ENCODE measurements around the gene NMU. TPM values are rescaled to one million over a fixed set of nuclear protein-coding genes. Genes with fewer than 3 reads are reported as not detected.

NMU gene
- total and polyA plus RNA-seq, 2 experiments from 2014 or later, result 40.2 to 96.3 TPM

DNA sequence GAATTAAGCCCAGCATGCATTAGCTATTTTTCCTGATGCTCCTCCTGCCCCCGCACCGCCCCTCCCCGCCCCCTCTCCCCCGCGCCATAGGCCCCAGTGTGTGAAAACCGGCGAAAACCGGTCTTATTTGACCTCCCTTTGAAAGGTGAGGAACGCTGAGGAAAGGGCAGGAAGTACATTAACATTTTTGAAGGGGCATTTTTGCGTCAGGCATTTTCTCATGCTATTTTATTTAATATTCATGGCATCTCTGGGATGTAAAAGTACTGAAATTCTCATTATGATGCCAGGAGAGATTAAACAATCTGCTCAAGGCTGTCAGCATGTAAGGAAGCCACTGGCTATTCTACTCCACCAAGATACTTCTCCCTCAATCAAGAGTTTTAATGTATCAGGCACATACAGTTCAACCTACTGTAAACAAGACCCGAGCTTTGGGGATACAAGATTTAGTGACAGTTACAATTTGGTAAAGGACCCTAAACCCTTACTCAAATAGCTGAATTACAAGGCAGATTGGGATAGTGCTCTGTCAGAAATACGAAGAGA, 1.2 kb upstream of the NMU start (continued):
- TF ChIP-seq, protein P1, sequence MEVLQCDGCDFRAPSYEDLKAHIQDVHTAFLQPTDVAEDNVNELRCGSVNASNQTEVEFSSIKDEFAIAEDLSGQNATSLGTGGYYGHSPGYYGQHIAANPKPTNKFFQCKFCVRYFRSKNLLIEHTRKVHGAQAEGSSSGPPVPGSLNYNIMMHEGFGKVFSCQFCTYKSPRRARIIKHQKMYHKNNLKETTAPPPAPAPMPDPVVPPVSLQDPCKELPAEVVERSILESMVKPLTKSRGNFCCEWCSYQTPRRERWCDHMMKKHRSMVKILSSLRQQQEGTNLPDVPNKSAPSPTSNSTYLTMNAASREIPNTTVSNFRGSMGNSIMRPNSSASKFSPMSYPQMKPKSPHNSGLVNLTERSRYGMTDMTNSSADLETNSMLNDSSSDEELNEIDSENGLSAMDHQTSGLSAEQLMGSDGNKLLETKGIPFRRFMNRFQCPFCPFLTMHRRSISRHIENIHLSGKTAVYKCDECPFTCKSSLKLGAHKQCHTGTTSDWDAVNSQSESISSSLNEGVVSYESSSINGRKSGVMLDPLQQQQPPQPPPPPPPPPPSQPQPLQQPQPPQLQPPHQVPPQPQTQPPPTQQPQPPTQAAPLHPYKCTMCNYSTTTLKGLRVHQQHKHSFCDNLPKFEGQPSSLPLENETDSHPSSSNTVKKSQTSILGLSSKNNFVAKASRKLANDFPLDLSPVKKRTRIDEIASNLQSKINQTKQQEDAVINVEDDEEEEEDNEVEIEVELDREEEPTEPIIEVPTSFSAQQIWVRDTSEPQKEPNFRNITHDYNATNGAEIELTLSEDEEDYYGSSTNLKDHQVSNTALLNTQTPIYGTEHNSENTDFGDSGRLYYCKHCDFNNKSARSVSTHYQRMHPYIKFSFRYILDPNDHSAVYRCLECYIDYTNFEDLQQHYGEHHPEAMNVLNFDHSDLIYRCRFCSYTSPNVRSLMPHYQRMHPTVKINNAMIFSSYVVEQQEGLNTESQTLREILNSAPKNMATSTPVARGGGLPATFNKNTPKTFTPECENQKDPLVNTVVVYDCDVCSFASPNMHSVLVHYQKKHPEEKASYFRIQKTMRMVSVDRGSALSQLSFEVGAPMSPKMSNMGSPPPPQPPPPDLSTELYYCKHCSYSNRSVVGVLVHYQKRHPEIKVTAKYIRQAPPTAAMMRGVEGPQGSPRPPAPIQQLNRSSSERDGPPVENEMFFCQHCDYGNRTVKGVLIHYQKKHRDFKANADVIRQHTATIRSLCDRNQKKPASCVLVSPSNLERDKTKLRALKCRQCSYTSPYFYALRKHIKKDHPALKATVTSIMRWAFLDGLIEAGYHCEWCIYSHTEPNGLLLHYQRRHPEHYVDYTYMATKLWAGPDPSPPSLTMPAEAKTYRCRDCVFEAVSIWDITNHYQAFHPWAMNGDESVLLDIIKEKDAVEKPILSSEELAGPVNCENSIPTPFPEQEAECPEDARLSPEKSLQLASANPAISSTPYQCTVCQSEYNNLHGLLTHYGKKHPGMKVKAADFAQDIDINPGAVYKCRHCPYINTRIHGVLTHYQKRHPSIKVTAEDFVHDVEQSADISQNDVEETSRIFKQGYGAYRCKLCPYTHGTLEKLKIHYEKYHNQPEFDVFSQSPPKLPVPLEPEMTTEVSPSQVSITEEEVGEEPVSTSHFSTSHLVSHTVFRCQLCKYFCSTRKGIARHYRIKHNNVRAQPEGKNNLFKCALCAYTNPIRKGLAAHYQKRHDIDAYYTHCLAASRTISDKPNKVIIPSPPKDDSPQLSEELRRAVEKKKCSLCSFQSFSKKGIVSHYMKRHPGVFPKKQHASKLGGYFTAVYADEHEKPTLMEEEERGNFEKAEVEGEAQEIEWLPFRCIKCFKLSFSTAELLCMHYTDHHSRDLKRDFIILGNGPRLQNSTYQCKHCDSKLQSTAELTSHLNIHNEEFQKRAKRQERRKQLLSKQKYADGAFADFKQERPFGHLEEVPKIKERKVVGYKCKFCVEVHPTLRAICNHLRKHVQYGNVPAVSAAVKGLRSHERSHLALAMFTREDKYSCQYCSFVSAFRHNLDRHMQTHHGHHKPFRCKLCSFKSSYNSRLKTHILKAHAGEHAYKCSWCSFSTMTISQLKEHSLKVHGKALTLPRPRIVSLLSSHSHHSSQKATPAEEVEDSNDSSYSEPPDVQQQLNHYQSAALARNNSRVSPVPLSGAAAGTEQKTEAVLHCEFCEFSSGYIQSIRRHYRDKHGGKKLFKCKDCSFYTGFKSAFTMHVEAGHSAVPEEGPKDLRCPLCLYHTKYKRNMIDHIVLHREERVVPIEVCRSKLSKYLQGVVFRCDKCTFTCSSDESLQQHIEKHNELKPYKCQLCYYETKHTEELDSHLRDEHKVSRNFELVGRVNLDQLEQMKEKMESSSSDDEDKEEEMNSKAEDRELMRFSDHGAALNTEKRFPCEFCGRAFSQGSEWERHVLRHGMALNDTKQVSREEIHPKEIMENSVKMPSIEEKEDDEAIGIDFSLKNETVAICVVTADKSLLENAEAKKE (CRISPR knock-in tag; IDR thresholded peaks at IDR 0.05), result no peak
- TF ChIP-seq STAT1 (IDR thresholded peaks at IDR 0.05; ENCODE audit: unreplicated experiment) (no peak), CREB1 (CRISPR knock-in tag; IDR thresholded peaks at IDR 0.05; ENCODE audit: low read depth) (no peak), NANOG (IDR thresholded peaks at IDR 0.05; ENCODE audit: borderline replicate concordance) (no peak)
- TF ChIP-seq, protein P2, sequence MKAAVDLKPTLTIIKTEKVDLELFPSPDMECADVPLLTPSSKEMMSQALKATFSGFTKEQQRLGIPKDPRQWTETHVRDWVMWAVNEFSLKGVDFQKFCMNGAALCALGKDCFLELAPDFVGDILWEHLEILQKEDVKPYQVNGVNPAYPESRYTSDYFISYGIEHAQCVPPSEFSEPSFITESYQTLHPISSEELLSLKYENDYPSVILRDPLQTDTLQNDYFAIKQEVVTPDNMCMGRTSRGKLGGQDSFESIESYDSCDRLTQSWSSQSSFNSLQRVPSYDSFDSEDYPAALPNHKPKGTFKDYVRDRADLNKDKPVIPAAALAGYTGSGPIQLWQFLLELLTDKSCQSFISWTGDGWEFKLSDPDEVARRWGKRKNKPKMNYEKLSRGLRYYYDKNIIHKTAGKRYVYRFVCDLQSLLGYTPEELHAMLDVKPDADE (IDR thresholded peaks at IDR 0.05), result no peak
- TF ChIP-seq, protein P3, sequence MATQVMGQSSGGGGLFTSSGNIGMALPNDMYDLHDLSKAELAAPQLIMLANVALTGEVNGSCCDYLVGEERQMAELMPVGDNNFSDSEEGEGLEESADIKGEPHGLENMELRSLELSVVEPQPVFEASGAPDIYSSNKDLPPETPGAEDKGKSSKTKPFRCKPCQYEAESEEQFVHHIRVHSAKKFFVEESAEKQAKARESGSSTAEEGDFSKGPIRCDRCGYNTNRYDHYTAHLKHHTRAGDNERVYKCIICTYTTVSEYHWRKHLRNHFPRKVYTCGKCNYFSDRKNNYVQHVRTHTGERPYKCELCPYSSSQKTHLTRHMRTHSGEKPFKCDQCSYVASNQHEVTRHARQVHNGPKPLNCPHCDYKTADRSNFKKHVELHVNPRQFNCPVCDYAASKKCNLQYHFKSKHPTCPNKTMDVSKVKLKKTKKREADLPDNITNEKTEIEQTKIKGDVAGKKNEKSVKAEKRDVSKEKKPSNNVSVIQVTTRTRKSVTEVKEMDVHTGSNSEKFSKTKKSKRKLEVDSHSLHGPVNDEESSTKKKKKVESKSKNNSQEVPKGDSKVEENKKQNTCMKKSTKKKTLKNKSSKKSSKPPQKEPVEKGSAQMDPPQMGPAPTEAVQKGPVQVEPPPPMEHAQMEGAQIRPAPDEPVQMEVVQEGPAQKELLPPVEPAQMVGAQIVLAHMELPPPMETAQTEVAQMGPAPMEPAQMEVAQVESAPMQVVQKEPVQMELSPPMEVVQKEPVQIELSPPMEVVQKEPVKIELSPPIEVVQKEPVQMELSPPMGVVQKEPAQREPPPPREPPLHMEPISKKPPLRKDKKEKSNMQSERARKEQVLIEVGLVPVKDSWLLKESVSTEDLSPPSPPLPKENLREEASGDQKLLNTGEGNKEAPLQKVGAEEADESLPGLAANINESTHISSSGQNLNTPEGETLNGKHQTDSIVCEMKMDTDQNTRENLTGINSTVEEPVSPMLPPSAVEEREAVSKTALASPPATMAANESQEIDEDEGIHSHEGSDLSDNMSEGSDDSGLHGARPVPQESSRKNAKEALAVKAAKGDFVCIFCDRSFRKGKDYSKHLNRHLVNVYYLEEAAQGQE (IDR thresholded peaks at IDR 0.05; ENCODE audit: unreplicated experiment), result no peak

Measured in GM23338 (cell line).